Adipose tissue (tissue), 3 donors: ENCODE measurements around the gene KCNJ6. TPM values are rescaled to one million over a fixed set of nuclear protein-coding genes. Genes with fewer than 3 reads are reported as not detected.
"Not testable (repeated sequence)": the region's sequence is repeated elsewhere in the genome, so short reads cannot be mapped to it uniquely, and the experiment has no call there.

ENCODE experiments used
- H3K27ac ChIP-seq: one replicate; pipeline ENCODE4 v1.5.1; 2013; ENCODE audit warnings: low read depth, low read length
- WGBS, 3 donors: extraction: QIAGEN DNeasy Blood & Tissue Kit; methylation state at CpG; one replicate each; pipeline ENCODE4 v1.1.7; 2013; 5-methylcytosine and 5-hydroxymethylcytosine counted together
- polyA plus RNA-seq, 3 donors: library from polyadenylated mRNA; stranded (reverse); fragments of 200-250 nt; gene quantifications; one replicate each; pipeline ENCODE4 v1.2.3, GENCODE V29; 2013
- donor health status: healthy with polysubstance abuse.
- donor health status: Bipolar disorder and iron deficiency.
- donor health status: healthy.

The KCNJ6 gene
- polyA plus RNA-seq, 3 donors, result under 0.01 to 0.10 TPM; not detected in 1

GRCh38 chr21:37618081-37618480 lies 298.2 kb downstream of the KCNJ6 start:
- 81 to 89% (median 82%) methylated on average over 7 of the region's 7 CpGs for WGBS, 3 donors
- H3K27ac ChIP-seq, result no peak overlapping the region

- WGBS, 3 donors, result 77 to 94% (median 87%) methylated on average over 6 of the region's 6 CpGs
- no peak overlapping the region for H3K27ac ChIP-seq
Measured at GRCh38 chr21:37615962-37616361, 300.3 kb downstream of the KCNJ6 start.

- WGBS, 3 donors, result 85 to 98% (median 96%) methylated on average over 11 of the region's 11 CpGs
Measured at GRCh38 chr21:37614351-37614875, 301.8 kb downstream of the KCNJ6 start.

GRCh38 chr21:37607081-37607480 lies 309.2 kb downstream of the KCNJ6 start:
- WGBS, 3 donors, result 69 to 92% (median 82%) methylated on average over 4 of the region's 4 CpGs
- no peak overlapping the region for H3K27ac ChIP-seq

More at GRCh38 chr21:37614351-37614875, 301.8 kb downstream of the KCNJ6 start:
- no peak overlapping the region for H3K27ac ChIP-seq

- no peak overlapping the region for H3K27ac ChIP-seq
- WGBS, 3 donors, result 89 to 92% (median 92%) methylated on average over 10 of the region's 10 CpGs
Measured at GRCh38 chr21:37606549-37606948, 309.7 kb downstream of the KCNJ6 start.

- no peak overlapping the region for H3K27ac ChIP-seq
Measured at GRCh38 chr21:37605006-37605405, 311.3 kb downstream of the KCNJ6 start.

GRCh38 chr21:37603129-37603528 lies 313.1 kb downstream of the KCNJ6 start:
- no peak overlapping the region for H3K27ac ChIP-seq
- WGBS, 3 donors, result 57 to 83% (median 76%) methylated on average over 2 of the region's 2 CpGs

GRCh38 chr21:37601915-37602314 lies 314.3 kb downstream of the KCNJ6 start:
- H3K27ac ChIP-seq, result no peak overlapping the region
- 87 to 94% (median 94%) methylated on average over 5 of the region's 5 CpGs for WGBS, 3 donors

- H3K27ac ChIP-seq, result no peak overlapping the region
- 71 to 79% (median 79%) methylated on average over 3 of the region's 3 CpGs for WGBS, 3 donors
Measured at GRCh38 chr21:37601027-37601426, 315.2 kb downstream of the KCNJ6 start.

- 93 to 96% (median 95%) methylated on average over 8 of the region's 8 CpGs for WGBS, 3 donors
- no peak overlapping the region for H3K27ac ChIP-seq
Measured at GRCh38 chr21:37595944-37596343, 320.3 kb downstream of the KCNJ6 start.

- 68 to 82% (median 80%) methylated on average over 15 of the region's 15 CpGs for WGBS, 3 donors
- H3K27ac ChIP-seq, result no peak overlapping the region
Measured at GRCh38 chr21:37594472-37594951, 321.7 kb downstream of the KCNJ6 start.

- 57 to 77% (median 62%) methylated on average over 19 of the region's 19 CpGs for WGBS, 3 donors
Measured at GRCh38 chr21:37593740-37594471, 322.4 kb downstream of the KCNJ6 start.

GRCh38 chr21:37593015-37593414 lies 323.2 kb downstream of the KCNJ6 start:
- WGBS, 3 donors, result 41 to 68% (median 44%) methylated on average over 5 of the region's 5 CpGs
- H3K27ac ChIP-seq, result no peak overlapping the region

More at GRCh38 chr21:37593740-37594471, 322.4 kb downstream of the KCNJ6 start:
- H3K27ac ChIP-seq, result no peak overlapping the region

GRCh38 chr21:37592496-37592895 lies 323.8 kb downstream of the KCNJ6 start:
- no peak overlapping the region for H3K27ac ChIP-seq
- WGBS, 3 donors, result 55 to 67% (median 59%) methylated on average over 4 of the region's 4 CpGs

- WGBS, 3 donors, result 86 to 95% (median 94%) methylated on average over 11 to 12 of the region's 12 CpGs
- H3K27ac ChIP-seq, result not testable (repeated sequence)
Measured at GRCh38 chr21:37591994-37592393, 324.3 kb downstream of the KCNJ6 start.

- not testable (repeated sequence) for H3K27ac ChIP-seq
- 52 to 77% (median 71%) methylated on average over 8 of the region's 8 CpGs for WGBS, 3 donors
Measured at GRCh38 chr21:37590836-37591235, 325.4 kb downstream of the KCNJ6 start.

GRCh38 chr21:37588644-37589043 lies 327.6 kb downstream of the KCNJ6 start:
- WGBS, 3 donors, result 90 to 91% (median 91%) methylated on average over 8 of the region's 8 CpGs

GRCh38 chr21:37587635-37588177 lies 328.6 kb downstream of the KCNJ6 start:
- H3K27ac ChIP-seq, result no peak overlapping the region
- WGBS, 3 donors, result 83 to 91% (median 84%) methylated on average over 5 of the region's 5 CpGs

More at GRCh38 chr21:37588644-37589043, 327.6 kb downstream of the KCNJ6 start:
- not testable (repeated sequence) for H3K27ac ChIP-seq

GRCh38 chr21:37587203-37587602 lies 329.1 kb downstream of the KCNJ6 start:
- H3K27ac ChIP-seq, result no peak overlapping the region
- 88 to 94% (median 92%) methylated on average over 4 of the region's 4 CpGs for WGBS, 3 donors

GRCh38 chr21:37582590-37582989 lies 333.7 kb downstream of the KCNJ6 start:
- H3K27ac ChIP-seq, result no peak overlapping the region
- 37 to 61% (median 58%) methylated on average over 5 of the region's 5 CpGs for WGBS, 3 donors
